ENCODE results near the gene MEI4. TPM values are rescaled to one million over a fixed set of nuclear protein-coding genes. Genes with fewer than 3 reads are reported as not detected.
"Not testable (repeated sequence)": the region's sequence is repeated elsewhere in the genome, so short reads cannot be mapped to it uniquely, and the experiment has no call there.

Gene MEI4
- total and polyA plus RNA-seq, 5 experiments from 2014 or later = 0.08 to 0.18 (median 0.14) TPM; not detected in 2

- Mint-ChIP-seq H3K4me1 (no peaks in the 10 kb centered on the region), H3K36me3 (peaks cover 0 to 14% (median 0%) of the 10 kb centered on the region in 3 donors), H3K27me3 (no peaks in the 10 kb centered on the region), H3K9me3 (peaks cover 11 to 49% (median 27%) of the 10 kb centered on the region in 9 donors), H3K4me3 (no peak overlapping the region), H3K27ac (no peak overlapping the region)
- POLR2A ChIA-PET = no interaction called here
- DNase-seq = no peak
- no peak for ATAC-seq
Measured at GRCh38 chr6:77796824-77797809, 144.3 kb downstream of the MEI4 start.

- DNase-seq (no peak), ATAC-seq (no peak)
- Mint-ChIP-seq H3K36me3 (no peaks in the 10 kb centered on the region), H3K9me3 (peaks cover 0 to 6% (median 2%) of the 10 kb centered on the region in 9 donors), H3K4me3 (no peak overlapping the region), H3K27ac (no peak overlapping the region), H3K4me1 (no peaks in the 10 kb centered on the region), H3K27me3 (no peaks in the 10 kb centered on the region)
- POLR2A ChIA-PET = no interaction called here
Measured at GRCh38 chr6:77812304-77812703, 159.5 kb downstream of the MEI4 start.

GRCh38 chr6:77813090-77813489 lies 160.3 kb downstream of the MEI4 start:
- Mint-ChIP-seq H3K27ac (no peak overlapping the region), H3K4me3 (no peak overlapping the region), H3K27me3 (no peaks in the 10 kb centered on the region), H3K9me3 (peaks cover 0 to 7% (median 2%) of the 10 kb centered on the region in 9 donors), H3K4me1 (no peaks in the 10 kb centered on the region), H3K36me3 (no peaks in the 10 kb centered on the region)
- POLR2A ChIA-PET = no interaction called here
- ATAC-seq (no peak), DNase-seq (no peak)

GRCh38 chr6:77814119-77814518 lies 161.3 kb downstream of the MEI4 start:
- H3K4me3 Mint-ChIP-seq = no peak overlapping the region
- no peak for DNase-seq

GRCh38 chr6:77815531-77815930 lies 162.7 kb downstream of the MEI4 start:
- POLR2A ChIA-PET = no interaction called here
- DNase-seq (no peak), ATAC-seq (no peak)
- no peak overlapping the region for H3K27ac Mint-ChIP-seq
- peaks cover 0 to 8% (median 2%) of the 10 kb centered on the region in 9 donors for H3K9me3 Mint-ChIP-seq
- H3K4me1 Mint-ChIP-seq = no peaks in the 10 kb centered on the region
- H3K36me3 Mint-ChIP-seq = no peaks in the 10 kb centered on the region
- H3K4me3 Mint-ChIP-seq = no peak overlapping the region
- no peaks in the 10 kb centered on the region for H3K27me3 Mint-ChIP-seq

More at GRCh38 chr6:77814119-77814518, 161.3 kb downstream of the MEI4 start:
- no peaks in the 10 kb centered on the region for H3K27me3 Mint-ChIP-seq
- POLR2A ChIA-PET = no interaction called here
- no peak for ATAC-seq
- H3K4me1 Mint-ChIP-seq = no peaks in the 10 kb centered on the region
- no peak overlapping the region for H3K27ac Mint-ChIP-seq
- peaks cover 0 to 7% (median 0%) of the 10 kb centered on the region in 9 donors for H3K9me3 Mint-ChIP-seq
- no peaks in the 10 kb centered on the region for H3K36me3 Mint-ChIP-seq

GRCh38 chr6:77816766-77817270 lies 164.0 kb downstream of the MEI4 start:
- Mint-ChIP-seq H3K27me3 (no peaks in the 10 kb centered on the region), H3K9me3 (peaks cover 0 to 10% (median 2%) of the 10 kb centered on the region in 9 donors), H3K4me3 (no peak overlapping the region), H3K27ac (no peak overlapping the region), H3K36me3 (no peaks in the 10 kb centered on the region), H3K4me1 (no peaks in the 10 kb centered on the region)
- ATAC-seq (no peak), DNase-seq (no peak)
- POLR2A ChIA-PET = no interaction called here

- Mint-ChIP-seq H3K4me3 (no peak overlapping the region), H3K27me3 (no peaks in the 10 kb centered on the region), H3K27ac (no peak overlapping the region), H3K36me3 (no peaks in the 10 kb centered on the region), H3K4me1 (no peaks in the 10 kb centered on the region), H3K9me3 (peaks cover 0 to 10% (median 4%) of the 10 kb centered on the region in 9 donors)
- POLR2A ChIA-PET = no interaction called here
- DNase-seq (no peak), ATAC-seq (no peak)
Measured at GRCh38 chr6:77822265-77822664, 169.4 kb downstream of the MEI4 start.

- no peaks in the 10 kb centered on the region for H3K27me3 Mint-ChIP-seq
- POLR2A ChIA-PET = no interaction called here
- no peaks in the 10 kb centered on the region for H3K4me1 Mint-ChIP-seq
- no peak overlapping the region for H3K27ac Mint-ChIP-seq
- H3K9me3 Mint-ChIP-seq = peaks cover 0 to 11% (median 2%) of the 10 kb centered on the region in 9 donors
- no peak overlapping the region for H3K4me3 Mint-ChIP-seq
- no peaks in the 10 kb centered on the region for H3K36me3 Mint-ChIP-seq
- ATAC-seq (no peak), DNase-seq (no peak)
Measured at GRCh38 chr6:77825204-77825603, 172.4 kb downstream of the MEI4 start.

- no peak overlapping the region for H3K27ac Mint-ChIP-seq
- peaks cover 0 to 10% (median 0%) of the 10 kb centered on the region in 9 donors for H3K9me3 Mint-ChIP-seq
- POLR2A ChIA-PET = no interaction called here
- H3K4me1 Mint-ChIP-seq = no peaks in the 10 kb centered on the region
- H3K4me3 Mint-ChIP-seq = no peak overlapping the region
- H3K36me3 Mint-ChIP-seq = no peaks in the 10 kb centered on the region
- H3K27me3 Mint-ChIP-seq = no peaks in the 10 kb centered on the region
- DNase-seq (no peak), ATAC-seq (no peak)
Measured at GRCh38 chr6:77829736-77830135, 176.9 kb downstream of the MEI4 start.

GRCh38 chr6:77833749-77834148 lies 180.9 kb downstream of the MEI4 start:
- H3K4me3 Mint-ChIP-seq, POLR2A ChIA-PET, H3K4me1 Mint-ChIP-seq, H3K36me3 Mint-ChIP-seq, H3K9me3 Mint-ChIP-seq, ATAC-seq, DNase-seq, H3K27ac Mint-ChIP-seq, H3K27me3 Mint-ChIP-seq: not testable (repeated sequence)

- no peaks in the 10 kb centered on the region for H3K27me3 Mint-ChIP-seq
Measured at GRCh38 chr6:77834591-77834996, 181.8 kb downstream of the MEI4 start.

GRCh38 chr6:77837034-77837784 lies 184.4 kb downstream of the MEI4 start:
- Mint-ChIP-seq H3K9me3 (peaks cover 0 to 8% (median 0%) of the 10 kb centered on the region in 9 donors), H3K27me3 (no peaks in the 10 kb centered on the region), H3K36me3 (no peaks in the 10 kb centered on the region), H3K4me1 (no peaks in the 10 kb centered on the region), H3K4me3 (no peak overlapping the region), H3K27ac (no peak overlapping the region)
- DNase-seq = no peak
- POLR2A ChIA-PET = no interaction called here
- no peak for ATAC-seq

More at GRCh38 chr6:77834591-77834996, 181.8 kb downstream of the MEI4 start:
- ATAC-seq (no peak), DNase-seq (no peak)
- POLR2A ChIA-PET = no interaction called here
- H3K36me3 Mint-ChIP-seq = no peaks in the 10 kb centered on the region
- no peaks in the 10 kb centered on the region for H3K4me1 Mint-ChIP-seq
- no peak overlapping the region for H3K27ac Mint-ChIP-seq
- no peak overlapping the region for H3K4me3 Mint-ChIP-seq
- H3K9me3 Mint-ChIP-seq = peaks cover 0 to 8% (median 0%) of the 10 kb centered on the region in 9 donors

GRCh38 chr6:77839292-77839691 lies 186.5 kb downstream of the MEI4 start:
- no peak for ATAC-seq
- H3K27me3 Mint-ChIP-seq = no peaks in the 10 kb centered on the region
- H3K4me1 Mint-ChIP-seq = no peaks in the 10 kb centered on the region
- H3K36me3 Mint-ChIP-seq = no peaks in the 10 kb centered on the region
- peaks cover 0 to 4% (median 0%) of the 10 kb centered on the region in 9 donors for H3K9me3 Mint-ChIP-seq
- no peak overlapping the region for H3K27ac Mint-ChIP-seq
- no peak for DNase-seq
- POLR2A ChIA-PET = no interaction called here
- no peak overlapping the region for H3K4me3 Mint-ChIP-seq

All from naive thymus-derived CD8-positive, alpha-beta T cell (primary cell).